Stimulated activated CD4-positive, alpha-beta T cell treated with anti-CD3 and anti-CD28 coated beads, Interleukin-4, amount 100 ng/mL, for 4 hours (primary cell): ENCODE data around the gene FAM237B.
A peak's percentile ranks its signal among the peaks of the same experiment; 100 is the strongest.
"Not testable (repeated sequence)": the region's sequence is repeated elsewhere in the genome, so short reads cannot be mapped to it uniquely, and the experiment has no call there.

Experiments
- DNase-seq, 2 experiments: peaks; one replicate each; pipeline ENCODE4 v3.0.0-alpha.2; 2020

The FAM237B gene

GRCh38 chr7:90320801-90321494 is at the start of gene FAM237B:
FAM237B (minus strand) TSS chr7:90321304; CDS start chr7:90319748, 1,556 bp downstream.
- DNase-seq, result no peak

GRCh38 chr7:90351987-90352386 is 30.9 kb upstream of the FAM237B start:
- no peak for DNase-seq

GRCh38 chr7:90350032-90350431 is 28.9 kb upstream of the FAM237B start:
- DNase-seq, result not testable (repeated sequence)

GRCh38 chr7:90349305-90349704 is 28.2 kb upstream of the FAM237B start:
- DNase-seq, result no peak

GRCh38 chr7:90347759-90348158 is 26.7 kb upstream of the FAM237B start:
- no peak for DNase-seq

- DNase-seq, result peak; percentile 94 to 97
Observed at GRCh38 chr7:90346336-90347125, 25.4 kb upstream of the FAM237B start, which contains the start of gene GTPBP10. GTPBP10 (plus strand) TSS chr7:90346716; CDS start chr7:90346742, 26 bp downstream.

GRCh38 chr7:90345595-90346335 is 24.7 kb upstream of the FAM237B start:
- no peak for DNase-seq

GRCh38 chr7:90345016-90345415 is 23.9 kb upstream of the FAM237B start:
- no peak for DNase-seq

- DNase-seq, result no peak
Observed at GRCh38 chr7:90337106-90337505, 16.0 kb upstream of the FAM237B start.

GRCh38 chr7:90334926-90335325 is 13.8 kb upstream of the FAM237B start:
- not testable (repeated sequence) for DNase-seq

- no peak for DNase-seq
Observed at GRCh38 chr7:90334193-90334843, 13.2 kb upstream of the FAM237B start.

- no peak for DNase-seq
Observed at GRCh38 chr7:90326500-90326899, 5.4 kb upstream of the FAM237B start.

GRCh38 chr7:90322837-90323236 is 1.7 kb upstream of the FAM237B start:
- no peak for DNase-seq

- no peak for DNase-seq
Observed at GRCh38 chr7:90320418-90320800, 695 bp downstream of the FAM237B start.

GRCh38 chr7:90320014-90320413 is 1.1 kb downstream of the FAM237B start:
- DNase-seq, result no peak

GRCh38 chr7:90313907-90314306 is 7.2 kb downstream of the FAM237B start:
- no peak for DNase-seq

GRCh38 chr7:90312745-90313144 is 8.4 kb downstream of the FAM237B start:
- DNase-seq, result no peak

GRCh38 chr7:90311175-90311574 is 9.9 kb downstream of the FAM237B start:
- DNase-seq, result no peak

GRCh38 chr7:90309872-90310271 is 11.2 kb downstream of the FAM237B start:
- DNase-seq, result no peak

- no peak for DNase-seq
Observed at GRCh38 chr7:90303241-90303640, 17.9 kb downstream of the FAM237B start.

GRCh38 chr7:90298145-90299038 is 22.7 kb downstream of the FAM237B start:
- DNase-seq, result no peak
